Measurements from ENCODE around the gene PEX6. TPM values are rescaled to one million over a fixed set of nuclear protein-coding genes. Genes with fewer than 3 reads are reported as not detected.
A peak's percentile ranks its signal among the peaks of the same experiment; 100 is the strongest.
"Not testable (repeated sequence)": the region's sequence is repeated elsewhere in the genome, so short reads cannot be mapped to it uniquely, and the experiment has no call there.

The PEX6 gene
- total RNA-seq, 1 donor from 2014 or later, result 8.9 TPM

- Histone ChIP-seq H3K27me3 (no peaks in the 10 kb centered on the region), H3K27ac (no peak within 1 kb of the TSS), H3K36me3 (peaks cover 20 to 22% of the 10 kb centered on the region in 2 donors), H3K9me3 (no peaks in the 10 kb centered on the region), H3K4me1 (peaks cover 0 to 7% of the 10 kb centered on the region in 2 donors), H3K4me3 (peak within 1 kb of the TSS; percentile 58 to 67)
- peak in 1 of 2 donors; percentile 71 for DNase-seq (ENCODE audit: low spot score in 2 of 2)
- intact Hi-C loops (cut with DNase I), result loop anchor here (2.0 kb wide), 1 partner anchor 32 kb away; the partner anchor contains the start of gene CNPY3
- no peak for TF ChIP-seq CTCF (IDR thresholded peaks at IDR 0.05)
These were observed 18.6 kb downstream of the PEX6 start, which contains the start of gene GNMT for GRCh38 chr6:42960243-42961019. GNMT (plus strand) TSS chr6:42960754; CDS start chr6:42960768, 14 bp downstream.

- DNase-seq (ENCODE audit: low spot score in 2 of 2), result no peak
- no peak for TF ChIP-seq CTCF (IDR thresholded peaks at IDR 0.05)
- Histone ChIP-seq H3K4me1 (peaks cover 0 to 7% of the 10 kb centered on the region in 2 donors), H3K4me3 (peak overlapping the region; percentile 58 to 67), H3K36me3 (peaks cover 14 to 17% of the 10 kb centered on the region in 2 donors), H3K27ac (no peak overlapping the region), H3K9me3 (no peaks in the 10 kb centered on the region), H3K27me3 (no peaks in the 10 kb centered on the region)
- intact Hi-C loops (cut with DNase I), result loop anchor here (2.0 kb wide), 1 partner anchor 31 kb away; the partner anchor contains the start of gene CNPY3
These were observed 19.1 kb downstream of the PEX6 start for GRCh38 chr6:42959917-42960242.

GRCh38 chr6:42958125-42958524 is 20.9 kb downstream of the PEX6 start:
- Histone ChIP-seq H3K36me3 (no peaks in the 10 kb centered on the region), H3K27me3 (no peaks in the 10 kb centered on the region), H3K4me3 (no peak overlapping the region), H3K4me1 (peaks cover 0 to 7% of the 10 kb centered on the region in 2 donors), H3K27ac (no peak overlapping the region), H3K9me3 (no peaks in the 10 kb centered on the region)
- no peak for TF ChIP-seq CTCF (IDR thresholded peaks at IDR 0.05)
- no peak for DNase-seq (ENCODE audit: low spot score in 2 of 2)
- intact Hi-C loops (cut with DNase I), result no loop called here

DNA sequence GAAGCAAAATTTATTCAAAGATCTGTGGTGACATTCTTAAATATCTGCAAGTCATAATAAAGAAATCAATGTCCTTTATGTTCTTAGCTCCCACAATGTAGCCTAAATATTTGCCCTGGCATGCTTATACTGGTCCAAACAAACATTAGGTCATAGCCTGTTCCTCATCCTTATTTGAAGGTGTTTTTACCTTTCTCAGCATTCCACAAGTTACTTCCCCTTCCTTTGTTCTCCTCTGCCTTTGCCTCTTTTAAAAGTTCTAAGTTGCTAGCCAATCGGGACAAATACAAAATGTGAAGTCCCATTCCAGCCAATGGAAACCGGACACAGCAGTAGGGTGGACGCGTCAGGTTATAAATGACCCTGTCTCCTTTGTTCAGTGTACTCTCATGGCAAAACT is 24.6 kb downstream of the PEX6 start:
- intact Hi-C loops (cut with DNase I); H3K9me3 ChIP-seq; H3K27me3 ChIP-seq; H3K4me1 ChIP-seq; DNase-seq (ENCODE audit: low spot score in 2 of 2); H3K36me3 ChIP-seq; H3K4me3 ChIP-seq; H3K27ac ChIP-seq: not testable (repeated sequence)

- Histone ChIP-seq H3K9me3 (no peaks in the 10 kb centered on the region), H3K27ac (no peak overlapping the region), H3K4me3 (no peak overlapping the region), H3K4me1 (no peaks in the 10 kb centered on the region), H3K27me3 (no peaks in the 10 kb centered on the region), H3K36me3 (no peaks in the 10 kb centered on the region)
- no peak for TF ChIP-seq CTCF (IDR thresholded peaks at IDR 0.05)
- intact Hi-C loops (cut with DNase I), result no loop called here
- no peak for DNase-seq (ENCODE audit: low spot score in 2 of 2)
These were observed 26.6 kb downstream of the PEX6 start for GRCh38 chr6:42952389-42952788.

- H3K4me3 ChIP-seq, result no peak overlapping the region
- peaks cover 6 to 8% of the 10 kb centered on the region in 2 donors for H3K36me3 ChIP-seq
- no peaks in the 10 kb centered on the region for H3K4me1 ChIP-seq
- intact Hi-C loops (cut with DNase I), result no loop called here
- no peak for DNase-seq (ENCODE audit: low spot score in 2 of 2)
- TF ChIP-seq CTCF (IDR thresholded peaks at IDR 0.05), result no peak
- no peaks in the 10 kb centered on the region for H3K27me3 ChIP-seq
- H3K27ac ChIP-seq, result no peak overlapping the region
- H3K9me3 ChIP-seq, result no peaks in the 10 kb centered on the region
These were observed 31.0 kb downstream of the PEX6 start for GRCh38 chr6:42947950-42948349.
